Endometrial microvascular endothelial cells (primary cell): ENCODE data around the gene MKNK2. TPM values are rescaled to one million over a fixed set of nuclear protein-coding genes. Genes with fewer than 3 reads are reported as not detected.
"Not testable (repeated sequence)": the region's sequence is repeated elsewhere in the genome, so short reads cannot be mapped to it uniquely, and the experiment has no call there.

Experiments
- in situ Hi-C: cut with HindIII; loops from 2 replicates; pipeline ENCODE4 v1.10.0; 2017; ENCODE audit warnings: low sequenced_read_pairs, low pct_unique_long_range_greater_than_20kb; ENCODE audit errors: inconsistent ontology term
- total RNA-seq: library from RNA; depleted of rRNA; stranded (reverse); fragments of >200 nt; gene quantifications from one replicate; pipeline ENCODE4 v1.2.3, GENCODE V29; 2015; ENCODE audit errors: inconsistent ontology term

Gene MKNK2
- total RNA-seq, 1 donor from 2014 or later = 111 TPM

DNA sequence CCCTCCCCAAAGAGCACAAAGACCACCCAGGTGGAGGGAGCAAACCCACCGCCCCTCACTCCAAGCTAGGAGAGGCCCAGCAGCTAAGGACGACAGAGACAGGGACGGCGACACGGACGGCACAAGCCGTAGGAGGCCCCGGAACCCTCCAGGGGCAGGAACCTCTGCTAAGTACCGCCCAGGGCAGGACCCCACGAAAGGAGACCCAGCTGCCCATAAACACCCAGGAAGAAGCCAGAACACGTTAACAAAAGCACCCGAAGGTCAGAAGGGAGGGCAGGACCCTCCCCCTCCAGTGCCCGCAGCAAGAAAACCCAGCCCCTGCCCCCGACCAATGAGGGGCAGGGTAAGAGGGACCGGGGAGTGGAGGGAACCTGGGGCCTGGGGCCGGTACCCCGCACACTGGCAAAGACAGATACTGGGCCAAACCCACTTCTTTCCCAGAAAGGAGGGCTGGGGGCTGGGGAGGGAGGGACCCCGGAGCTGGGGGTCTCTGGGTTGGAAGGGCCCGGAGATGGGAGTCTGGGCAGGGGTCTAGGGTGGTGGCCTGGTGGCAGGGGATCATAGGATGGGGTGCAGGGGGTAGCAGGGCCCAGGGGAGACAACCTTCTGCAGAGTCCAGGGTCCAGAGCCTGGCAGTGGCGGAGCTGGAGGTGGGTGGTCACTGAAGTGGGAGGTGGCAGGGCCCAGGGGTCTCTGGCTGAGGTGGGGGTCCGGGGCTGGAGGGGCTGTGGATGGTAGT, 37.9 kb downstream of the MKNK2 start:
- in situ Hi-C loops = no loop called here

DNA sequence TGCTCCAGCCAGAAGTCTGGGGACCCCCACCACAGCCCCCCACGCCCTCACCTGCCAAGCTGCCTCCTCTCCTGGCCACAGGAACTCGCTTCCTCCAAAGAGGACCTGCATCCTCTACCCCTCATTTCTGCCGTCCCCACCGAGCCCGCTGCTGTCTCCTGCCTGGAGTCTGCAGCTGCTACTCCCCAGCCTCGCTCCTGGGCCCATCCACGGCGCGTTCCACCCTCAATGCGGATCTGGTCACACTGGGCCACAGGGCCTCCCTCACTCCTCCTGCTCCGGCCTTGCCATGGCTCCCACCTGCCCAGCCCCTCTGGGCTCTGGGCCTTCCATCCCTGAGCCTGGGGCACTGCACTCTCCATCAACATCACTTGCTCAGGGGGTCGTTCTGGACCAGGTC, 39.9 kb downstream of the MKNK2 start:
- in situ Hi-C loops = no loop called here

DNA sequence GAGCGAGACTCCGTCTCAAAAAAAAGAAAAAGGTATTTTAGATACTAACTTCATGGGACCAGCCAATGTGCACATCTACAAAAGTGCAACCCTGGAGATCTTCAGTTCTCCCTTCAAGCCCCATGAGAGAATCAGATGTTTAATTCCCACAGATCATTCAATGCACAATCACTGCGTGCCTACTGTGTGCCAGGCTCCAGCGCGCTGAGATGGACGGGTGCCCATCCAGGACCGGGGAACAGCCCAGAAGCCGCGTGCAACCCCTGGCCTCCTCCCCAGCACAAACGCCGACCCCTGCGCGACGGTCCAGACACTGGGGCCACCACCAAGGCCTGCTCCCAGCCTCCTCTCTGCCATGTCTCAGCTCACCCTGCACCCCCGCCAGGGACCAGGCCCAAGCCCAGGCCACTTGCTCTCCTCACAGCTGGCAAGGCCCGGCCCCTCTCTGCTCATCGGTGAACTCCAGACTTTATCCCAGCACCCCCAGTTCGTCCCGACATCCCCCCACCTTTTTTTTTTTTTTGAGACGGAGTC, 40.8 kb downstream of the MKNK2 start:
- in situ Hi-C loops = no loop called here

DNA sequence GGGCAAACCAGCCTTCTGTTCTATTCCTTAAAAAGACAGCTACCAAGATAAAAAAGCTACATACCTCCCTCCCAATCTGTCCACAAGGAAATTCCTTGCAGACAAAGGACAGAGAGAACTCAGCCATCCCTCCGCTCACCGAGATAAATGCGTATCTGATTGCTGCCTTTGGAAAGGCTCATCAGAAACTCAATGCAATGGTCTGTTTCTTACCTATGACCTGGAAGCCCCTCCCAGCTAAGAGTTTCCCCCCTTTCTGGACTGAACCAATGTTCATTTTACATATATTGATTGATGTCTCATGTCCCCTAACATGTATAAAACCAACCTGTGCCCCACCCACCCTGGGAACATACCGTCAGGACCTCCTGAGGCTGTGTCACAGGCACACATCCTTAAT, 47.2 kb downstream of the MKNK2 start:
- in situ Hi-C loops = no loop called here

DNA sequence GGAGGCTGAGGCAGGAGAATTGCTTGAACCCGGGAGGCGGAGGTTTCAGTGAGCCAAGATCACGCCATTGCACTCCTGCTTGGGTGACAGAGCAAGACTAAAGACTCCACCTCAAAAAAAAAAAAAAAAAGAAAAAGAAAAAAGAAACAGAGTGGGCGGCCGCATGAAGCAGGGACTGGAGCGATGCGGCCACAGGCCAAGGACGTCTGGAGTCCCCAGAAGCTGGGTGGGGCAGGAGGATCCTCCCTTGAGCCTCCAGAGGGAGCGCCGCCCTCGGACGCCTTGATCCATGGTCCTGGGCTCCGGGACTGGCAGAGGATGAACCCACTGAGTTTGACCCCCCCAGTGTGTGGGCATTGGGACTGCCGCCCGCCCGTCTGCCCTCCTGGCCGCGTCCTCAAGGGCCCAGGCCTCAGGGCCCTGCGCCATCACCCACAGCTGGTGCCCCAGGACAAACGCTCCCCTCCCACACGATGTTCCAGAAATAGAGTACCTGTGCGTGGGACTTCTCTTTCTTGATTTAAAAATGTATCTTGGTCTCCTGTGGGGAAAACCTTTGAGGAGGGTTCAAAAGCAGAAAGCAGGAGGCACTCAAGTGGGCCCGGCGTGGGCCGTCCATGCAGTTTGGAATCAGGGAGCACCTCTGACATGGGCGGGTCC, 51.1 kb downstream of the MKNK2 start:
- in situ Hi-C loops = no loop called here

DNA sequence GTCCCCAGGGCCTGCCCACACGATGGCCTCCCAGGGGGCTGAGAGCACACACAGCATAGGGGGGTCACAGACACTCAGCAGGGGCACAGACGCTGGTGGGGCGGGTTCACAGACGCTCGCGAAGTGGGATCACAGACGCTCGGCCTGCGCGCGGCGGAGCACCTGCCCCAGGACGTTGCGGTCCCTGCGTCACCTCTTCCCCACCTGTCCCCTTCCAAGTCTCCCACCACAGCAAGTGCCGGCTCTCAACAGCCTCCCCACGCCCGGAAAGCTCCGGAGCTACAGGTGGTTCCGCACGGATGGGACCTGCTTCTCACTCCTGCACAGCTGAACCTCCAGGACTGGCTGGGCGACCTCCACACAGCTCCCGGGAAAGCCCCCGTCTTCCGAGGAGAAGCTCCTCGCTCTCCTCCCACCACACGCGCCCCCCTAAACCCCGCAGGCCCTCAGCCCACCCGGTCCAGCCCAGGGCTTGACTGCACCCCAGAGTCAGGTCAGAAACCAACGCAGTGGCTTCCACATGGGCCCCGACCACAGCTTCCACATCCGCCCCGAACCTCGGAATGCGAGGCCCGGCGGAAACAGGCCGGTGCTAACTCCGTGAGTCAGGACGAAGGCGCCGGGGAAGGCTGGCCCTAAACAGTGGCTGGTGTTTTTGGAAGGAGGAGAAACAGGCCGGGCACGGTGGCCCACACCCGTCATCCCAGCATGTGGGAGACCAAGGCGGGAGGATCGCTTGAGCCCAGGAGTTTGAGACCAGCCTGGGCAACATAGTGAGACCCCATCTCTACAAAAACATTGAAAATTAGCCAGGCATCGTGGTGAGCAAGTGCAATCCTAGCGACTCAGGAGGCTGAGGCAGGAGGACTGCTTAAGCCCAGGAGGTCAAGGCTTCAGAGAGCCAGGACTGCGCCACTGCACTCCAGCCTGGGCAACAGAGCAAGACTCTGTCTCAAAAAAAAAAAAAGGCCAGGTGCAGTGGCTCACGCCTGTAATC, 52.0 kb downstream of the MKNK2 start:
- in situ Hi-C loops = no loop called here

DNA sequence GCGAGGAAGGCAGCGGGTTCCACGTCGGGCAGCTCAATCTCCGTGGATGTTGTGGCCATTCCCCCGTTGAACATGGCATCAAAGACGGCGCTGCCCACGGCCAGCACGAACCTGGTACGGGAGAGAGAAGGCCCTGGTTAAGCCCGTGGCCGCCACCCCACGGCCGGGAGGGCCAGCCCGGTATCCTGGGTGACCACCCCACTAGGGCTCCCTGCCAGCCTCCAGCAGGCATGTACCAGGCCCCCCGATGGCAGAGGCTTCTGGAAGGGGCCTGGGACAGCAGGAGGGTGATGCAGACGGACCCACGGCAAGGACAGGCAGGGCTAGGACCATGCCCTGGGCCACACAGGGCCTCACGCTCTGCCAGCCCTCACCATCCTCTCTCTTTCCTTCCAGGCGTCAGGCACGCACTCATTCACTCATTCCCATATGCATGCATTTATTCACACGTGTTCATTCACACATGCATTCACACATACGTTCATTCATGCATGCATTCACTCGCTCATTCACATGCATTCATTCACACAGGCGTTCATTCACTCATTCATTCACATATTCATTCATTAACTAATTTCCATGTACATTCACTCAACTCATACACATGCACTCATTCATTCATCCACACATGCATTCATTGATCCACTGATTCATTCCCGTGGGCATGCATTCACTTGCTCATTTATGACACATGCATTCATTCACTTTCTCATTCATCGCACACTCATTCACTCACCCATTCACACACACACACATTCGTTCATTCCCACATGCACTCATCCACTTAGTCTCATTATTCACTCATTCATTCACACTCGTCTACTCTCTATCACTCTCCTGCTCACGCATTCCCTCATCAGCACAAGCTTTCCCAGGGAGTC, 53.5 kb downstream of the MKNK2 start:
- in situ Hi-C loops = no loop called here

DNA sequence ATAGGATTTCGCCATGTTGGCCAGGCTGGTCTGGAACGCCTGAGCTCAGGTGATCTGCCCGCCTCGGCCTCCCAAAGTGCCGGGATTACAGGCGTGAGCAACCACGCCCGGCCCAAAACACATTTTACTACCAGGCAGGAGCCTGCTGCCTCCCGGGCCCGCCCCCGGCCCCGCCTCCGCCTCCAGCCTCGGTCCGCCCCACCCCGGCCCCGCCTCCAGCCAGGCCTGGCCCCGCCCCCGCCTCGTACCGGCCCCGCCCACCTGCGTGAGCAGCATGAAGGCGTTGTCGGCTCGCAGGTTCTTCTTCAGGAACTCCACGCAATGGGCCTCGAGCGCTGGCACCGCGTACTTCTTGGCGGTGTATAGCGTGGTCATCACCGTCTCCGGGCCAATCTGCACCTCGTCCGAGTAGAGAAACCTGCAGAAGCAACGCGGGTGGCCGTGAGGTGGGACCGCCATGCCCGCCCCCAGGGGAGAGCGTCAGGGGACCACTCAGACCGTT, 58.2 kb downstream of the MKNK2 start:
- in situ Hi-C loops = no loop called here

DNA sequence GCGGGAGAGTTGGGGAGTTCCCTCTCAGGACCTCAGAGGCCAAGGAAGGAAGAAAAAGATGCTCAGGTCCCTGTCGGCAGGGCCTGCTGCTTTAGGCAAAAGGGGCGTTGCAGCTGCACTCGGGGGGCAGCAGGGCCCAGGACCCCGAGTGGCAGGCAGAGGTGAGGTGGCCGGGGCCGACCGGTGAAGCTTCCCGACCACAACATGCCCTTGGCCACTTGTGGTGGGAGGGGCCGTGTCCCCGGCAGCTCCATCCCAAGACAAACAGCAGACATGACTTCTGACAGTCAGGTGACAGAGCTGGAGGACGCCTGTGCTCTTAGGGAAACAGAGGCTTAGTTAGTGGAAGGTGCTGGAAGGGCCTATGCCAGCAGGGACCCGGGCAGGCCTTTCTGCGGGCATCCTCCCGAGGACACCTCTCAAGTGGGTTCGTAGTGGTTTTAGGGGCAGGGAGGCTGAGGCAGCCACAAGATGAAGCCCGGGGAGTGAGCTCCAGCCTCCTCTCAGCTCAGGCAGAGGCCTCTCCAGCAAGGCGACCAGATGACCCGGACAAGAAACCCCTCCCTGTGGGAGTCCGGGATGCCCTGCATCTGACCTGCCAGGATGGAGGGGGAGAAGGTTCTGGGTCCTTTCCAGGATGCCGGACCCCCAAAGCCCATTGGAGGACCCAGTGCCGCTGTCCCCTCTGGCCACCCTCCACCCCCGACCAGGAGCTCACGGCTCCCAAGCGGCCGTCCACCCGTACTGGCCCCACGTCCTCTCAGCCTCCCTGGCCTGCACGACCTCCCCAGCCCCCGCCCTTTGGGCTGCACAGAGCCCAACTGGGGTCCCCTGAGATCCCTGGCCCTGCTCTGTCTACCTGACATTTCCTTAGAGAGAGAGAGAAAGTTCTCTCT, 59.8 kb downstream of the MKNK2 start:
- in situ Hi-C loops = no loop called here

DNA sequence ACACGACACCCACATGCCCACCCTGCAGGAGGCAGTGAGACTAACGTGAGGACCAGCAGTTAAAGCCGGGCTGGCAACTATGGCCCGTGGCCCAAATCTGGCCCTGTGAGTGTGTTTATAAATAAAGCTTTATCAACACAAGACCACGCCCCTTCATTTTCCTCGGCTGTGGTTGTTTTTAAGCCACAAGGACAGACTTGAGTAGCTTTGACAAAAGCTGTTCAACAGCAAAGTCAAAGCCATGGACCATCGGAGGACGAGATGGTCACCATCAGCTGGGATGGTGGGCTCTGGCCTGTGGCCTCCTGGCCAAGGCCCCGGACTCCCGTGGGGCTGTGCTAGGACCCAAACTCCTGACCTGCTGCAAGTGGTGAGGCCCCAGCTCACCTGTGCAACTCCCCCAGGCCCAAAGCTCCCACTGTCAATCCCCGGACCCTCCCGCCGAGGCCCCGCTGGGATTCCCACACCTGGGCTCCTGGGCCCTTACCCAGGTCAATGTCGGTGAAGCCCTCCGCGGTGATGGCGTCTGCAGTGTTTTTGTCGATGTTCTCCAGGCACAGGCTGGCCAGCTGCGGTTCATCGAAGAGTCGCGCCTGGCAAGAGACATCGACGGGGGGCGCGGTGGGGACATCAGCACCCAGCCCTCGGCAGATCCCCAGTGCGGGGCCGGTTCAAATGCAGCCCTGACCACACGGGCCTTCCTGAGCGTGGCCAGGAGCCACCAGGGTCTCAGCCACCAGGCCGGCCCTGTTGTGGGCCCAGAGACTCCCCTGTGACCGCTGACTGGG, 60.6 kb downstream of the MKNK2 start:
- in situ Hi-C loops = no loop called here

DNA sequence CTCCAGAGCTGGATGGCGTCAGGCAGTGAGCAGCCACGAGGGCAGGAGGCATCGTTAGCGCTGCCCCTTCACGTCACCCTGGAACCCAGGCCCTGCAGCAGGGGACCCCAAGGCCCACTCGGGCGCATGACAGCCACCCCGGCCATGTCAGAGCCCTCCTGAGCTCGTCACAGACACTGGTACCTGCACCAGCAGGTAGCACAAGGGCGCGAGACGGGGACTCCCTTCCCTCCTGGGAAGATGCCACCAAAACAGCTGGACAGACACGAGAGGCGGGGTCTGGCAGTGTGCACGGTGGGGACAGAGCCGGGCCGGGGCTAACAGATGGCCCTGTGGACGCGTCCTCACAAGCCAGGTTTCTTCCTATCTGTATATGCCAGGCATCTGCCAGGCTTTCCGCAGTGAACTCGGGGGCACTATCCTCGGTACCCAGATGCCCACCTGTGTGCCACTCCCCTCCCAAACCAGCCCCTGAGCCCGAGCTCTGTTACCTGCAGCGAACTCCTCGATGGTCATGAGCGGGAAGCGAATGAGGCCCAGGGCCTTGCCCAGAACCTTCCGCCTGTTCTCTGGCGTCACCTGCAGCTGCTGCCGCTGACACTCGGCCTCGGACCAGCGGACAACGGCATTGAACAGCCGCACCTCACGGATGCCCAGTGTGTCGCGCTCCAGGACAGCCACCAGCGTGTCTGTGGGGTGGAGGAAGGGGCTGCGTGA, 61.4 kb downstream of the MKNK2 start:
- in situ Hi-C loops = no loop called here

DNA sequence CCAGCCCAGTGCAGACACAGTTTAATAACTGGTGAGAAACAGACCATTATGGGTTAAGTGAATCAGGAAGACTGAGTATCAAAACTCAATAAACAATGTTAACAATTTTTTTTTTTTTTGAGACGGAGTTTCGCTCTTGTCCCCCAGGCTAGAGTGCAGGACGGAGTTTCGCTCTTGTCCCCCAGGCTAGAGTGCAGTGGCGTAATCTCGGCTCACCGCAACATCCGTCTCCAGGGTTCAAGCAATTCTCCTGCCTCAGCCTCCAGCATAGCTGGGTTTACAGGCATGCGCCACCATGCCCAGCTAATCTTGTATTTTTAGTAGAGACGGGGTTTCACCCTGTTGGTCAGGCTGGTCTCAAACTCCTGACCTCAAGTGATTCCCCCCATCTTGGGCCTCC, 62.6 kb downstream of the MKNK2 start:
- in situ Hi-C loops = not testable (repeated sequence)
